Astrocyte of the spinal cord (primary cell): Measurements from ENCODE around the gene CABYR.

Experiments used
- DNase-seq: peaks from one replicate; pipeline ENCODE4 v3.0.0; 2011; ENCODE audit warnings: low read depth, low spot score
- H3K4me3 ChIP-seq: 2 replicates; pipeline ENCODE4 v1.5.1; 2011; ENCODE audit warnings: low read depth, mild to moderate bottlenecking, low read length, moderate library complexity
- in situ Hi-C: cut with HindIII; loops from 2 replicates; pipeline ENCODE4 v1.10.0; 2017; ENCODE audit warnings: low sequenced_read_pairs
- TF ChIP-seq, protein P1 (sequence below): IDR thresholded peaks from 2 replicates; pipeline ENCODE4 v1.5.1; 2012; ENCODE audit warnings: low read depth, mild to moderate bottlenecking, low read length, inconsistent platforms

CABYR gene

DNA sequence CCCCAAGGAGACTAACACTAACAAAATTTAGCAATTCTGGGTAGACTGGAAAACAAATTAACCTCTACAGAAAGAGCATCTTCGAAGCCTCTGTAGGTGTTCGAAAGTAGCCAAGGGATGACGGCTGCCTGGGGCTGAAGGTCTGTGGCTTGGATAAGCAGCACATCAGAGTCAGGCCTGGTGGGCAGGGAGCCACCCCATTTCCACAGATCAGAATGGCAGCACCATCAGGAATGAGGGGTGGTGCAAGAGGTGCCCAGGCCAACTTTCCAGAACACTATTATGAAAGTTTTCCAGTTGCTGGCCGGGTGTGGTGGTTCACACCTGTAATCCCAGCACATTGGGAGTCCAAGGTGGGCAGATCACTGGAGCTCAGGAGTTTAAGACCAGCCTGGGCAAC lies 57.9 kb downstream of the CABYR start:
- in situ Hi-C loops: no loop called here
- H3K4me3 ChIP-seq: no peak overlapping the region
- TF ChIP-seq, protein P1, sequence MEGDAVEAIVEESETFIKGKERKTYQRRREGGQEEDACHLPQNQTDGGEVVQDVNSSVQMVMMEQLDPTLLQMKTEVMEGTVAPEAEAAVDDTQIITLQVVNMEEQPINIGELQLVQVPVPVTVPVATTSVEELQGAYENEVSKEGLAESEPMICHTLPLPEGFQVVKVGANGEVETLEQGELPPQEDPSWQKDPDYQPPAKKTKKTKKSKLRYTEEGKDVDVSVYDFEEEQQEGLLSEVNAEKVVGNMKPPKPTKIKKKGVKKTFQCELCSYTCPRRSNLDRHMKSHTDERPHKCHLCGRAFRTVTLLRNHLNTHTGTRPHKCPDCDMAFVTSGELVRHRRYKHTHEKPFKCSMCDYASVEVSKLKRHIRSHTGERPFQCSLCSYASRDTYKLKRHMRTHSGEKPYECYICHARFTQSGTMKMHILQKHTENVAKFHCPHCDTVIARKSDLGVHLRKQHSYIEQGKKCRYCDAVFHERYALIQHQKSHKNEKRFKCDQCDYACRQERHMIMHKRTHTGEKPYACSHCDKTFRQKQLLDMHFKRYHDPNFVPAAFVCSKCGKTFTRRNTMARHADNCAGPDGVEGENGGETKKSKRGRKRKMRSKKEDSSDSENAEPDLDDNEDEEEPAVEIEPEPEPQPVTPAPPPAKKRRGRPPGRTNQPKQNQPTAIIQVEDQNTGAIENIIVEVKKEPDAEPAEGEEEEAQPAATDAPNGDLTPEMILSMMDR: no peak
- DNase-seq: no peak

DNA sequence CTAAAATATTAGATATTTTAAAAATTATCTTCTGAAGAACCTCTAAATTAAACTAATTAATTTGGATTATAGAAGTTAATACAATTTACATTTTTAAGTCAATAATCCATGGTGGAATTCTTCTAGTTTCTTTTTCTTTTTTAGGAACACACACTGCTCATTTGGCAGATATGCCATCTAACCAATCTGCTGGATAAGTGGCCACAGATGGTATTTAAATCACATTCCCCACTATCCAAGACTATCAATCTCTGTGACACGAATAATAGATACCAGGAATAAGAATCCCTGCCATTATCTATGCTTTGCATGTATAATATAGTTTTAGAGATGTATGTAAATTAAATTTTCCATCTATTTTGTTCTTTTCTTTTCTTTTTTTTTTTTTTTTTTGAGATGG lies 58.5 kb downstream of the CABYR start:
- TF ChIP-seq, protein P1: no peak
- no peak overlapping the region for H3K4me3 ChIP-seq
- in situ Hi-C loops: no loop called here
- no peak for DNase-seq

DNA sequence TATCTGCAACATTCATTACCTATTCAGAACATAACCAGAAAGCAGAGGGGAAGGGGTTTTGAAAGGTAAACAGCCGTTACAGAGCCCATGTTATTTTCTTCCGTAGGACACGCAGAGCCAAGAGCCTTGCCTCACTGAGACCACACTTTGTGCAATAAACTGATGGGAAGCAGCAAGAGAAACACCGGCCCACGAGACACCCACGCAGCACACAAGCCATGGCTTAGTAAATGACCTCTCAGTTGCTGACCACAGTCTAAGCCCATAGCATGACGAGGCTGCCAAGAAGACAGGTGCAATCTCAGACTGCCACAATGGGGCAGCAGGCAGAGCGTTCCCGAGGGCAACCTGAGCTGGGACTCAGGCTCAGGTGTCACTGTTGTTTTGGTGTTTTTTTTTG lies 59.6 kb downstream of the CABYR start:
- in situ Hi-C loops: no loop called here
- no peak overlapping the region for H3K4me3 ChIP-seq
- TF ChIP-seq, protein P1: no peak
- no peak for DNase-seq

DNA sequence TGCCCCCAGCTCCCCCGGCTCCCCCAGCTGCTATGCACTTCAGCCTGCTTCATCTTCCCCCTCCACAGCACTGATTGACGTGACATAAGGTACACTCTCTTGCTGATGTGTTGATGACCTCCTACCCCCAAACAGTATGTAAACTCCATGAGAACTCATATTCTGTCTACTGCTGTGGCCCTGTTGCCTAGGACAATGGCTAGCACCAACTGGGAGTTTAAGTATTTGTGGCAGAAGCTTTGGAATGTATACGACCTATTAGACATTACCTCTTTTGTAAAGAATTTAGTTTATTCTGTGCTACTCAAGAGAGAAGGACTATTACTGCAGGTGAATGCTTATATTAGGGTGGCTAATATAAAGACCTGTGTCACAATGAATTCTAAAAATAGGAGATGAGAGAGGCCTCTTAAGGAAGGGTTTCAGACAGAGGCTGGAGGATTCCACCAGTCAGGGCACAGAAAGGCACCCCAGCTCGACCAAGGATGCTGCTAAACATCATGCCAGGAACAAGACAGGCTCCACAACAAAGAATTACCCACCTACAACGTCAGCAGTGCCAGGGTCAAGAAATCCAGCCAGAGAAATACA lies 60.6 kb downstream of the CABYR start:
- no peak for DNase-seq
- TF ChIP-seq, protein P1: no peak
- in situ Hi-C loops: no loop called here
- no peak overlapping the region for H3K4me3 ChIP-seq

DNA sequence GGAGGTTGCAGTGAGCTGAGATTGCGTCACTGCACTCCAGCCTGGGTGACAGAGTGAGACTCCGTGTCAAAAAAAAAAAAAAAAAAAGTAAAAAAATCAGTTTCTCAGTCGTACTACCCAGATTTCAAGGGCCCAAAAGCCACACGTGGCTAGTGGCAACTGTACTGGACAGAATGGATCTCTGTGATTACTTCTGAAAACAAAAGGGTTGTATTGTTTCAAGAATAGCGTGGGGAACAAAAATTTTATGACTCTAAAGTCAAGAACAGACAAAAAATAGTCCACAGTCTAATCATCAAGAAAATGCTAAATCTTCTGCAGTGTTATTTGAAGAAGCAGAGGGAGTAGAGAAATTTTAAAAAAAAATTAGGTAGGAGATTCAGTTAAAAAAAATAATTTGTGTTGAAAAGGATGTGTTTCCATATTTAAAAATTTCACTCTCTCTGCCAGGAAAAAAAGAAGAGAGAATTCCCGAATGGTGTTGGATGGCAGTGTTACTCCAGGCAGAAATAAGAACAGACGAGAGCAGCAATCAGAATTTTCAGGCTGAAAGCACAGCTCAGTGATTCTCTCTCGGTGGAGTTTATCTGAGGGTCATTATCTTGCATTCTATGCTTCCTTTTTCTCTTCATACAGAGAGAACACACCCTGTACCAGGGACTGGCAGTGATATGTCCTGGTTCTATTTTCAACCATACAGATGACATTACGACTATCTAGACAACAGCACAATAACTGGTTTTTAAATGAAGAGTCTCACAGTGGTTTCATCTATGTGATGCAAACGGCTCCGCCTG lies 61.8 kb downstream of the CABYR start:
- no peak overlapping the region for H3K4me3 ChIP-seq
- in situ Hi-C loops: no loop called here
- TF ChIP-seq, protein P1: no peak
- DNase-seq: no peak

DNA sequence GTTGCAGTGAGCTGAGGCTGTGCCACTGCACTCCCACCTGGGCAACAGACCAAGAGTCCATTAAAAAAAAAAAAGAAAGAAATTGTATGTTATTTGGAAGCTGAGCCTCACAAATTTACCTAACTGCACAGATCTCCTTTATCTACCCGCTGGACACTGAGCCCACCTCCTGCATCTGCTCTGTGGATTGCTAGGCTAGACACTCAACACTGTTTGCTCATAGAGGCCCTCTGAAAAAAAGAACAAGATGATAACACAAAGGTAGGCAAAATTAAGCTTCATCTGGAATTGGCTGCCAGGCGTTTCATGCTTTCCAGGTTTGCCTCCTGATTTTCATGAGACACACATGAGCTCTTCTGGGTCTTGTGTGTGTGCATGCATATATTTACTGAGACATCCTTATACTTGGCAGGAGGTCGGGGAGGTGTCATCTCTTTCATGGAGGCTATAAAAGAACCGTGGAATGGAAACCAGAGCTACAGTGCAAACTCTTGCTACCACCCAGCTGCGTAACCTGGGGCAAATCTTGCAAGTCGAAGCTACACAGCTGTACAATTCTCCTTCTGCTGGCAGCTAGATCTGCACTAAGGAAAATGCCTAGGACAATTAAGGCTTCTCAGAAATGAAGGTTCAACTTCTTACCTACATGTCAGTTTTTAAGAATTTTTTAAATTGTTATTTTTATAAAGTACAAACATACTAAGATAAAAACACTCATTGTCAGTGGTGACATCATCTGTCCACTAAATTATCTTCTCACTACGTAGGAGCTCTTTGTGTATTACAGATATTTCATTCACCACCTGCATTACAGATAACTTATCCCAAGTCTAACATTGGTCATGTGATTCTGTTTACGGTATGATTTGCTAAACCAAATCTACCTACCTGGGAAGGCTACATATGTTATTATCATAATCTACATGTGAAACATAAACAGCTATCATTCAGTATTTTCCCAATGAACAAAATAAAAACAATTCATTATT lies 63.1 kb downstream of the CABYR start:
- DNase-seq: no peak
- in situ Hi-C loops: no loop called here
- no peak overlapping the region for H3K4me3 ChIP-seq
- TF ChIP-seq, protein P1: no peak
